Effector memory CD4-positive, alpha-beta T cell (primary cell): ENCODE data around the gene JMJD1C.

ENCODE experiments used
- DNase-seq, 3 donors: peaks; one replicate each; pipeline ENCODE4 v3.0.0-alpha.2; 2020
- H3K27ac ChIP-seq: 2 replicates; pipeline ENCODE4 v1.7.0; 2013; ENCODE audit warnings: mild to moderate bottlenecking, low read length, moderate library complexity; ENCODE audit not compliant: insufficient read depth, poor library complexity, severe bottlenecking
- H3K27me3 ChIP-seq: replicated peaks from 2 replicates; pipeline ENCODE4 v1.7.0; 2013; ENCODE audit warnings: mild to moderate bottlenecking, low read length; ENCODE audit not compliant: insufficient read depth, control insufficient read depth, poor library complexity, severe bottlenecking
- H3K36me3 ChIP-seq: 2 replicates; pipeline ENCODE4 v1.7.0; 2013; ENCODE audit warnings: mild to moderate bottlenecking, low read length, moderate library complexity; ENCODE audit not compliant: control insufficient read depth, insufficient read depth
- H3K4me1 ChIP-seq: 2 replicates; pipeline ENCODE4 v1.7.0; 2013; ENCODE audit warnings: low read length, mild to moderate bottlenecking; ENCODE audit not compliant: control insufficient read depth, insufficient read depth, poor library complexity, severe bottlenecking
- H3K4me3 ChIP-seq: 2 replicates; pipeline ENCODE4 v1.7.0; 2013; ENCODE audit warnings: low read length, low read depth, mild to moderate bottlenecking; ENCODE audit not compliant: insufficient read depth, poor library complexity, severe bottlenecking
- H3K9me3 ChIP-seq: 2 replicates; pipeline ENCODE4 v1.7.0; 2013; ENCODE audit warnings: mild to moderate bottlenecking, low read length, moderate library complexity; ENCODE audit not compliant: control insufficient read depth

The JMJD1C gene

GRCh38 chr10:63413429-63413828 is 52.3 kb downstream of the JMJD1C start:
- no peak for DNase-seq
- Histone ChIP-seq H3K4me1 (no peaks in the 10 kb centered on the region), H3K27ac (no peak overlapping the region), H3K36me3 (no peaks in the 10 kb centered on the region), H3K4me3 (no peak overlapping the region), H3K27me3 (no peaks in the 10 kb centered on the region), H3K9me3 (no peaks in the 10 kb centered on the region)

GRCh38 chr10:63412304-63412703 is 53.5 kb downstream of the JMJD1C start:
- Histone ChIP-seq H3K27me3 (no peaks in the 10 kb centered on the region), H3K9me3 (no peaks in the 10 kb centered on the region), H3K36me3 (no peaks in the 10 kb centered on the region), H3K27ac (no peak overlapping the region), H3K4me3 (no peak overlapping the region), H3K4me1 (no peaks in the 10 kb centered on the region)
- DNase-seq: no peak

GRCh38 chr10:63410633-63411032 is 55.1 kb downstream of the JMJD1C start:
- Histone ChIP-seq H3K36me3 (no peaks in the 10 kb centered on the region), H3K4me1 (no peaks in the 10 kb centered on the region), H3K27me3 (no peaks in the 10 kb centered on the region), H3K4me3 (no peak overlapping the region), H3K27ac (no peak overlapping the region), H3K9me3 (no peaks in the 10 kb centered on the region)
- no peak for DNase-seq

- Histone ChIP-seq H3K36me3 (no peaks in the 10 kb centered on the region), H3K4me1 (no peaks in the 10 kb centered on the region), H3K9me3 (no peaks in the 10 kb centered on the region), H3K27me3 (no peaks in the 10 kb centered on the region), H3K27ac (no peak overlapping the region), H3K4me3 (no peak overlapping the region)
- no peak for DNase-seq
These were observed 56.2 kb downstream of the JMJD1C start for GRCh38 chr10:63409465-63410027.

DNA sequence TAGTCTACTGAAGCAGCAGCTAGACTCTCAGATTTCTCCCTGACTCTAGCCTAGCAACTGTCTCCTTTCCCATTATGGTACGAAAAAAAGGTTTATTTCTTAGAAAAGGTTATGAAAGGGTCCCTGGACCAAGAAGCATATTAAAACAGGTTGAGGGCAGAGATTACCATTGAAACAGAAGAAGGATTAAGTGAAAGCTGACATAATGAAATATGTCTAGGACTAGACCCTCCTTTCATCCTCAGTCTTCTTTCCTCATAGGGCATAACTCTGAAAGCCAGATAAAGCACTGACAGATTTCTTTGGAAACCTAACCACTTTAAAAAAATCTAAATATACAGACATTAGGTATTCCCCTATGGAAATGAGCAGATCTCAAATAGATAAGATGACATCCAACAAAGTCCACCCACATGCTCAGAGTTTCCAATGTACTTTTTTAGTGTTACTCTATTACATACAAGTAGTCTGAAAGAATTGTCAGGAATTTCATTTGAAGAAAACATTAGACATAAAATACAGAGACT is 58.6 kb downstream of the JMJD1C start:
- no peaks in the 10 kb centered on the region for H3K36me3 ChIP-seq
- no peaks in the 10 kb centered on the region for H3K9me3 ChIP-seq
- DNase-seq: no peak
- H3K4me1 ChIP-seq: no peaks in the 10 kb centered on the region
- H3K4me3 ChIP-seq: no peak overlapping the region
- H3K27ac ChIP-seq: no peak overlapping the region
- no peaks in the 10 kb centered on the region for H3K27me3 ChIP-seq

DNA sequence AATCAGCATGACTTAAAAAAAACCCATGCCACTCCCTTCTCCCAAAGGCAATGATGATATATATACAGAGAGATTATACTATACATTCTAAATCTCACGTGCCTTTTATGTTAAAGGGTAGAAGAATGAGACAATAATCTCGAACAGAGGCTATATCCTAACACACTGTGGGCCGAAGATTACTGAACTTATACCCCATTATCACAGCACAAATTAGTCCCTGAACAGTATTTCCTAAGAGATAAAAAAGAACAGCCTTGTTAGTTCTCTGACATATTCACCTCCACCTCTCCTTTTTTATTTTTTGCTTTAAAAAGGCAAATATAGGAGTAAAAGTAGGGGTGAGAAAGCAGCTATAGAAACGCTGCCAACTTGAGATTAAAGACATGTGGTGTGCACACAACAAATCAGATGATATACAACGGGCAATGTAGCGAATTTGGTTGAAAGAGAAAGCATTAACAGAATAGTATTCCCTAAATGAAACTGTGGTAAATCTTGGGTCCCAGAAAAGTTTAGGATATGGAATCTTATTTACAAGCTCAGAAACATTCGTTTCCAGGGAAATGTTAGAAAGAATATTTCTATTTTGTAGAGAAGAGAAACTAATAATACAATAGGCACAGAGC is 69.5 kb downstream of the JMJD1C start:
- H3K36me3 ChIP-seq: no peaks in the 10 kb centered on the region
- no peaks in the 10 kb centered on the region for H3K9me3 ChIP-seq
- no peak overlapping the region for H3K4me3 ChIP-seq
- H3K27ac ChIP-seq: no peak overlapping the region
- DNase-seq: no peak
- no peaks in the 10 kb centered on the region for H3K27me3 ChIP-seq
- H3K4me1 ChIP-seq: no peaks in the 10 kb centered on the region

DNA sequence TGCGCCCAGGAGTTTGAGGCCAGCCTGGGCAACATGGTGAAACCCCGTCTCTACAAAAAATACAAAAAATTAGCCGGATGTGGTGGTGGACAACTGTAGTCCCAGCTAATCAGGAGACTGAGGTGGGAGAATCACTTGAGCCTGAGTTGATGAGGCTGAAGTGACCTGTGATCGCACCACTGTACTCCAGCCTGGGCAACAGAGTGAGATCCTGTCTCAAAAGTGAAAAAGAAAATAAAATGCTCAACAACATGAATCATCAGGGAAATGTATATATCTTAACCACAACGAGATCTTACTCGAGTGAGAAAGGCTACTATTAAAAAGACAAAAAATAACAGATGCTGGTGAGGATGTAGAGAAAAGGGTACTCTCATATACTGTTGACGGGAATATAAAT is 72.7 kb downstream of the JMJD1C start:
- H3K27me3 ChIP-seq: no peaks in the 10 kb centered on the region
- H3K27ac ChIP-seq: no peak overlapping the region
- no peaks in the 10 kb centered on the region for H3K9me3 ChIP-seq

DNA sequence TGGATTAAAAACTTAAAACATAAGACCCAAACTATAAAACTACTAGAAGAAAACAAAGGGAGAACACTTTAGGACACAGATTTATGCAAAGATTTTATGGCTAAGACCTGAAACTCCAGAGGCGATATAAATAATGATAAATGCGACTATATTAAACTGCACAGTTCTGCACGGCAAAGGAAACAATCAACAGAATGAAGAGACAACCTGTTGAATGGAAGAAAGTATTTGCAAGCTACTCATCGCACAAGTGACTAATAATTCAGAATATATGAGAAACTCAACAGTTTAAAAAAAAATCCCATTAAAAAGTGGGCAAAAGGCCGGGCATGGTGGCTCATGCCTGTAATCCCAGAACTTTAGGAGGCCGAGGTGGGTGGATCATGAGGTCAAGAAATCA is 73.6 kb downstream of the JMJD1C start:
- DNase-seq: no peak
- H3K36me3 ChIP-seq: no peaks in the 10 kb centered on the region
- no peak overlapping the region for H3K4me3 ChIP-seq
- peaks cover 5% of the 10 kb centered on the region for H3K4me1 ChIP-seq
- H3K27me3 ChIP-seq: no peaks in the 10 kb centered on the region
- no peak overlapping the region for H3K27ac ChIP-seq
- no peaks in the 10 kb centered on the region for H3K9me3 ChIP-seq

More for the DNA sequence above, 72.7 kb downstream of the JMJD1C start:
- H3K36me3 ChIP-seq: no peaks in the 10 kb centered on the region
- H3K4me1 ChIP-seq: peaks cover under 1% of the 10 kb centered on the region
- H3K4me3 ChIP-seq: no peak overlapping the region
- DNase-seq: no peak

GRCh38 chr10:63391812-63392211 is 74.0 kb downstream of the JMJD1C start:
- DNase-seq: no peak
- Histone ChIP-seq H3K4me3 (no peak overlapping the region), H3K27ac (no peak overlapping the region)

GRCh38 chr10:63390521-63390920 is 75.3 kb downstream of the JMJD1C start:
- Histone ChIP-seq H3K4me1 (peaks cover 5% of the 10 kb centered on the region), H3K4me3 (no peak overlapping the region), H3K27me3 (no peaks in the 10 kb centered on the region), H3K27ac (no peak overlapping the region), H3K9me3 (no peaks in the 10 kb centered on the region), H3K36me3 (no peaks in the 10 kb centered on the region)
- DNase-seq: no peak

More at GRCh38 chr10:63391812-63392211, 74.0 kb downstream of the JMJD1C start:
- no peaks in the 10 kb centered on the region for H3K9me3 ChIP-seq
- H3K27me3 ChIP-seq: no peaks in the 10 kb centered on the region
- H3K4me1 ChIP-seq: peaks cover 5% of the 10 kb centered on the region
- H3K36me3 ChIP-seq: no peaks in the 10 kb centered on the region
